HepG2 (cell line): Measurements from ENCODE around the gene ZMIZ1. TPM values are rescaled to one million over a fixed set of nuclear protein-coding genes. Genes with fewer than 3 reads are reported as not detected.
"Not testable (repeated sequence)": the region's sequence is repeated elsewhere in the genome, so short reads cannot be mapped to it uniquely, and the experiment has no call there.

ENCODE experiments used
- ATAC-seq: fragments of 200-7000 bp; cut with Tn5 transposase; 3 replicates; pipeline ENCODE4 v1.9.1; 2020; ENCODE audit warnings: mild to moderate bottlenecking, moderate library complexity
- BruUV-seq: library from RNA; stranded (reverse); fragments of 400-500 nt; replicated peaks from 2 replicates; lab custom pipeline; 2021; lab: Mats Ljungman, UMichigan
- CTCF ChIA-PET: fragments of 300-600 bp; formaldehyde crosslinking; extraction: SDS; loops from one replicate; lab custom pipeline; 2021; ENCODE audit warnings: low total read pairs, inconsistent platforms, low intra/inter-chr PET ratio; lab: Yijun Ruan, JAX
- POLR2A ChIA-PET: fragments of 350-600 bp; sonication (Branson Sonifier 250); formaldehyde crosslinking; loops from one replicate; lab custom pipeline; 2020; ENCODE audit warnings: antibody characterized with exemption, inconsistent platforms; lab: Yijun Ruan, JAX
- DNase-seq: peaks from one replicate; pipeline ENCODE4 v3.0.0-alpha.2; 2015; ENCODE audit warnings: low spot score
- FAIRE-seq: peaks from 3 replicates; lab custom pipeline; 2011; peaks lifted over from hg19 to GRCh38; lab: Jason Lieb, UNC
- H2AFZ ChIP-seq: one replicate; pipeline ENCODE4 v1.6.1; 2011; ENCODE audit warnings: low read length, inconsistent platforms
- H3K27ac ChIP-seq: fragments of 300-600 bp; 3 replicates; pipeline ENCODE4 v1.8.0; 2011; ENCODE audit warnings: mixed run types, mild to moderate bottlenecking, mixed read lengths, low read length, inconsistent platforms; ENCODE audit not compliant: insufficient read depth; ENCODE audit errors: extremely low read length
- H3K27me3 ChIP-seq, 2 experiments: fragments of 200-600 bp in 1 of 2; 2 replicates in 1 of 2; 3 replicates in 1 of 2; pipeline versions ENCODE4 v1.6.0 to v1.8.0; 2011; ENCODE audit warnings: low read length in 2 of 2, mild to moderate bottlenecking in 2 of 2, moderate library complexity in 2 of 2, inconsistent platforms in 1 of 2; ENCODE audit not compliant: insufficient read depth in 2 of 2, control insufficient read depth in 1 of 2
- H3K36me3 ChIP-seq, 2 experiments: fragments of 200-600 bp in 1 of 2; replicated peaks in 1 of 2; 2 replicates in 1 of 2; 3 replicates in 1 of 2; pipeline versions ENCODE4 v1.5.1 to v1.8.0; 2011; ENCODE audit warnings: low read length in 2 of 2, inconsistent platforms in 1 of 2; ENCODE audit not compliant: insufficient read depth in 2 of 2, control insufficient read depth in 1 of 2
- H3K4me1 ChIP-seq: 2 replicates; pipeline ENCODE4 v1.5.1; 2012; ENCODE audit warnings: low read length, inconsistent platforms; ENCODE audit not compliant: insufficient read depth
- H3K4me2 ChIP-seq: 2 replicates; pipeline ENCODE4 v1.6.0; 2011; ENCODE audit warnings: low read depth, low read length, inconsistent platforms
- H3K4me3 ChIP-seq, 3 experiments: fragments of 200-600 bp in 1 of 3; sonication (generic), shearing (Covaris generic) in 1 of 3; replicated peaks in 1 of 3; 2 replicates each; pipeline ENCODE4 v1.5.1; 2011 to 2016; ENCODE audit warnings: low read length in 3 of 3, inconsistent platforms in 2 of 3, low read depth in 2 of 3, mild to moderate bottlenecking in 2 of 3, control low read depth in 1 of 3, mixed read lengths in 1 of 3; ENCODE audit not compliant: insufficient read depth in 1 of 3
- H3K79me2 ChIP-seq: one replicate; pipeline ENCODE4 v1.6.1; 2011; ENCODE audit warnings: low read length, inconsistent platforms; ENCODE audit not compliant: insufficient read depth
- H3K9ac ChIP-seq: 2 replicates; pipeline ENCODE4 v1.6.0; 2011; ENCODE audit warnings: mild to moderate bottlenecking, low read depth, low read length, inconsistent platforms; ENCODE audit not compliant: insufficient read depth
- H3K9me3 ChIP-seq: 2 replicates; pipeline ENCODE4 v1.5.1; 2012; ENCODE audit warnings: mild to moderate bottlenecking, low read length
- H4K20me1 ChIP-seq: 2 replicates; pipeline ENCODE4 v1.6.0; 2011; ENCODE audit warnings: inconsistent platforms, mild to moderate bottlenecking, low read length, moderate library complexity; ENCODE audit not compliant: insufficient read depth
- HDAC2 ChIP-seq: sonication (generic); formaldehyde crosslinking; IDR thresholded peaks from 2 replicates; pipeline ENCODE4 v1.4.0; 2020; ENCODE audit warnings: missing genetic modification reagents
- HIC2 ChIP-seq: sonication (generic); formaldehyde crosslinking; IDR thresholded peaks from 2 replicates; pipeline ENCODE4 v1.9.0; 2022; ENCODE audit warnings: low read depth, missing genetic modification reagents
- HNF1B ChIP-seq: sonication (generic); formaldehyde crosslinking; IDR thresholded peaks from 2 replicates; pipeline ENCODE4 v1.5.1; 2020; ENCODE audit warnings: mild to moderate bottlenecking, moderate library complexity, missing genetic modification reagents
- MTA1 ChIP-seq: sonication (generic); formaldehyde crosslinking; IDR thresholded peaks from 2 replicates; pipeline ENCODE4 v1.4.0; 2020; ENCODE audit warnings: missing genetic modification reagents, mild to moderate bottlenecking, borderline replicate concordance
- U2AF2 ChIP-seq: fragments of 200-400 bp; formaldehyde crosslinking; IDR thresholded peaks from 2 replicates; pipeline ENCODE4 v1.6.1; 2017; ENCODE audit warnings: low read depth, mild to moderate bottlenecking, low read length
- ZBTB1 ChIP-seq: sonication (generic); formaldehyde crosslinking; IDR thresholded peaks from 2 replicates; pipeline ENCODE4 v1.4.0; 2020; ENCODE audit warnings: missing genetic modification reagents, borderline replicate concordance
- ZMYM3 ChIP-seq: sonication (generic); formaldehyde crosslinking; IDR thresholded peaks from 2 replicates; pipeline ENCODE4 v1.5.1; 2020; ENCODE audit warnings: mild to moderate bottlenecking, missing genetic modification reagents
- ZNF331 ChIP-seq: sonication (generic); formaldehyde crosslinking; IDR thresholded peaks from 2 replicates; pipeline ENCODE4 v1.4.0; 2020; ENCODE audit warnings: missing genetic modification reagents
- ZNF441 ChIP-seq: sonication (generic); formaldehyde crosslinking; IDR thresholded peaks from 2 replicates; pipeline ENCODE4 v1.7.0; 2021; ENCODE audit warnings: missing genetic modification reagents, borderline replicate concordance
- ZNF552 ChIP-seq: sonication (generic); formaldehyde crosslinking; IDR thresholded peaks from 2 replicates; pipeline ENCODE4 v1.9.0; 2022; ENCODE audit warnings: missing genetic modification reagents, mild to moderate bottlenecking, borderline replicate concordance
- ZSCAN5A ChIP-seq: sonication (generic); formaldehyde crosslinking; IDR thresholded peaks from 2 replicates; pipeline ENCODE4 v1.8.0; 2022; ENCODE audit warnings: mild to moderate bottlenecking, missing genetic modification reagents, borderline replicate concordance
- WGBS: methylation state at CpG from one replicate; pipeline ENCODE4 v1.1.6; 2017; ENCODE audit warnings: low lambda C conversion rate; 5-methylcytosine and 5-hydroxymethylcytosine counted together
- in situ Hi-C: cut with HindIII; loops from 2 replicates; pipeline ENCODE4 v1.10.0; 2017; ENCODE audit warnings: low pct_unique_long_range_greater_than_20kb; ENCODE audit not compliant: extremely low pct_ligation_motif_present
- intact Hi-C: fragments of 100-400 bp; cut with micrococcal nuclease; formaldehyde crosslinking; loops from one replicate; pipeline ENCODE4 v1.10.0; 2022; ENCODE audit not compliant: unreplicated experiment
- polyA plus RNA-seq, 8 experiments: library from polyadenylated mRNA; depleted of rRNA in 3 of 8; stranded (reverse) in 7 of 8; unstranded in 1 of 8; fragments of >200 nt; fragmentation: Illumina TruSeq in 4 of 8; extraction: Trizol in 4 of 8; gene quantifications; 2 replicates each; pipeline versions ENCODE4 v1.2.1 to v1.2.3, GENCODE V29; 2011 to 2016; ENCODE audit warnings: low read depth in 4 of 8, missing spikeins in 1 of 8, mixed read lengths in 1 of 8; ENCODE audit not compliant: insufficient read depth in 1 of 8
- total RNA-seq, 5 experiments: library from RNA; depleted of rRNA; stranded (reverse); fragments of >200 nt; fragmentation: Illumina TruSeq; extraction: Trizol; gene quantifications; 2 replicates each; pipeline ENCODE4 v1.2.3, GENCODE V29; 2016; ENCODE audit warnings: low read depth in 1 of 5

ZMIZ1 gene
- total and polyA plus RNA-seq, 2 of the 13 experiments (the other 11 are each of a cell fraction or from before 2014, with no cell fraction given) = 5.3 to 10.2 TPM

GRCh38 chr10:79337783-79338469 lies 269.2 kb downstream of the ZMIZ1 start:
- H3K79me2 ChIP-seq, DNase-seq, in situ Hi-C loops, BruUV-seq, H3K4me3 ChIP-seq, H2AFZ ChIP-seq, CTCF ChIA-PET, H3K9me3 ChIP-seq, ATAC-seq, intact Hi-C loops: not testable (repeated sequence)
- peaks cover 78% of the 10 kb centered on the region for H3K4me1 ChIP-seq
- WGBS = 94% methylated on average over 2 of the region's 11 CpGs
- POLR2A ChIA-PET = interaction anchor here (5.3 kb wide), 1 partner anchor 9 kb away, joined by 134 read pairs; the partner anchor contains the start of gene PPIF
- peak; percentile 99 for TF ChIP-seq ZNF331 (CRISPR knock-in tag)
- TF ChIP-seq, all 625 proteins: peak for 1; not testable (repeated sequence) for 624
- not testable (repeated sequence) for H3K27ac ChIP-seq, H3K4me2 ChIP-seq, H3K27me3 ChIP-seq, H3K36me3 ChIP-seq, H4K20me1 ChIP-seq, FAIRE-seq, H3K9ac ChIP-seq

- 100% methylated on average over 3 of the region's 3 CpGs for WGBS
- H3K4me2 ChIP-seq = no peak overlapping the region
- peaks cover 74% of the 10 kb centered on the region for H3K4me1 ChIP-seq
- in situ Hi-C loops = no loop called here
- no peaks in the 10 kb centered on the region for H3K27me3 ChIP-seq
- no peak overlapping the region for H2AFZ ChIP-seq
- POLR2A ChIA-PET = no interaction called here
- H3K27ac ChIP-seq = no peak overlapping the region
- CTCF ChIA-PET = no interaction called here
- no peaks in the 10 kb centered on the region for H3K79me2 ChIP-seq
- no peak overlapping the region for H3K4me3 ChIP-seq
- H3K9me3 ChIP-seq = no peaks in the 10 kb centered on the region
- no TSS peak for BruUV-seq
- H4K20me1 ChIP-seq = no peaks in the 10 kb centered on the region
- no peak for ATAC-seq
- H3K9ac ChIP-seq = no peak overlapping the region
- DNase-seq = no peak
- intact Hi-C loops = no loop called here
- H3K36me3 ChIP-seq = no peaks in the 10 kb centered on the region
- no peak for FAIRE-seq
- no peak for TF ChIP-seq HDAC2 (CRISPR knock-in tag)
- no peak for TF ChIP-seq ZNF441 (CRISPR knock-in tag)
- no peak for TF ChIP-seq ZNF552 (CRISPR knock-in tag)
- TF ChIP-seq ZMYM3 (CRISPR knock-in tag) = no peak
- no peak for TF ChIP-seq HIC2
- no peak for TF ChIP-seq MTA1 (CRISPR knock-in tag)
- no peak for TF ChIP-seq HNF1B
- TF ChIP-seq U2AF2 = no peak
- TF ChIP-seq ZSCAN5A (CRISPR knock-in tag) = no peak
- TF ChIP-seq ZBTB1 = no peak
Measured at GRCh38 chr10:79339266-79339665, 270.5 kb downstream of the ZMIZ1 start.
